Glutamatergic neuron (in vitro differentiated cells): Measurements from ENCODE around the gene FAT1. TPM values are rescaled to one million over a fixed set of nuclear protein-coding genes. Genes with fewer than 3 reads are reported as not detected.

Experiments used
- DNase-seq: peaks from one replicate; pipeline ENCODE4 v3.0.0; 2022
- H3K27ac Mint-ChIP-seq: one replicate; pipeline ENCODE4 v1.8.0; 2020; ENCODE audit warnings: mild to moderate bottlenecking, mixed read lengths, inconsistent platforms; ENCODE audit not compliant: unreplicated experiment
- H3K27me3 Mint-ChIP-seq: one replicate; pipeline ENCODE4 v1.8.0; 2020; ENCODE audit warnings: mild to moderate bottlenecking, moderate library complexity, mixed read lengths, inconsistent platforms; ENCODE audit not compliant: unreplicated experiment
- H3K36me3 Mint-ChIP-seq: one replicate; pipeline ENCODE4 v1.8.0; 2020; ENCODE audit warnings: mild to moderate bottlenecking, mixed read lengths, inconsistent platforms; ENCODE audit not compliant: unreplicated experiment
- H3K4me1 Mint-ChIP-seq: one replicate; pipeline ENCODE4 v1.8.0; 2020; ENCODE audit warnings: mild to moderate bottlenecking, low read depth, mixed read lengths, inconsistent platforms; ENCODE audit not compliant: unreplicated experiment
- H3K4me3 Mint-ChIP-seq: one replicate; pipeline ENCODE4 v1.8.0; 2020; ENCODE audit warnings: mild to moderate bottlenecking, mixed read lengths, inconsistent platforms; ENCODE audit not compliant: unreplicated experiment
- H3K9me3 Mint-ChIP-seq: one replicate; pipeline ENCODE4 v1.8.0; 2020; ENCODE audit warnings: mild to moderate bottlenecking, moderate library complexity, mixed read lengths, inconsistent platforms; ENCODE audit not compliant: unreplicated experiment
- total RNA-seq: library from RNA; stranded (reverse); fragmentation: NEBNext Ultra II Directional; extraction: Animal tissue kit (Norgen Biotek cat#: 25700); gene quantifications from one replicate; pipeline ENCODE4 v1.2.1, GENCODE V29; 2021; ENCODE audit not compliant: unreplicated experiment
- TF ChIP-seq, protein P1 (sequence below): fragments of 200-600 bp; sonication (generic); IDR thresholded peaks from one replicate; pipeline ENCODE4 v1.5.0; 2021; ENCODE audit not compliant: partially characterized antibody, unreplicated experiment

Gene FAT1
- total RNA-seq, 1 donor from 2014 or later, result 34.3 TPM

DNA sequence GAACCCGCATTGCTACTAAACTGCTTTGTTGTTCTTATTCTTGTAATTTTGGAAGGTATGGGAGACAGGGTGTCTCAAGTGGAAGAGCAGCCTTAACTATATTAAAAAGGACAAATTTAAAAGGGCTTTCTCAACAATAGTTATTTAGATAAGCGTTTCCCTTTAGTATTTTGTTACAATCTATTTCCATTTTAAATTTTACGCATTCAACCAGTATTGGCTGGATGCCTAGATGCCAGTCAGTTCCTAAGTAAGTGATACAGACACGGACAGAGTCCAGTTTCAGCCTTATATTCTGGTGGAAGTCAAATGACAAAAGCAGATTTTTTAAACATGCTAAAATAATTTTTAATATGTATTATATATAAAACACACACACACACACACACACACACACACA lies 28.3 kb downstream of the FAT1 start:
- TF ChIP-seq, protein P1, sequence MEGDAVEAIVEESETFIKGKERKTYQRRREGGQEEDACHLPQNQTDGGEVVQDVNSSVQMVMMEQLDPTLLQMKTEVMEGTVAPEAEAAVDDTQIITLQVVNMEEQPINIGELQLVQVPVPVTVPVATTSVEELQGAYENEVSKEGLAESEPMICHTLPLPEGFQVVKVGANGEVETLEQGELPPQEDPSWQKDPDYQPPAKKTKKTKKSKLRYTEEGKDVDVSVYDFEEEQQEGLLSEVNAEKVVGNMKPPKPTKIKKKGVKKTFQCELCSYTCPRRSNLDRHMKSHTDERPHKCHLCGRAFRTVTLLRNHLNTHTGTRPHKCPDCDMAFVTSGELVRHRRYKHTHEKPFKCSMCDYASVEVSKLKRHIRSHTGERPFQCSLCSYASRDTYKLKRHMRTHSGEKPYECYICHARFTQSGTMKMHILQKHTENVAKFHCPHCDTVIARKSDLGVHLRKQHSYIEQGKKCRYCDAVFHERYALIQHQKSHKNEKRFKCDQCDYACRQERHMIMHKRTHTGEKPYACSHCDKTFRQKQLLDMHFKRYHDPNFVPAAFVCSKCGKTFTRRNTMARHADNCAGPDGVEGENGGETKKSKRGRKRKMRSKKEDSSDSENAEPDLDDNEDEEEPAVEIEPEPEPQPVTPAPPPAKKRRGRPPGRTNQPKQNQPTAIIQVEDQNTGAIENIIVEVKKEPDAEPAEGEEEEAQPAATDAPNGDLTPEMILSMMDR, result no peak
- Mint-ChIP-seq H3K27ac (no peak overlapping the region), H3K36me3 (no peaks in the 10 kb centered on the region), H3K27me3 (no peaks in the 10 kb centered on the region), H3K4me1 (no peaks in the 10 kb centered on the region), H3K4me3 (no peak overlapping the region), H3K9me3 (no peaks in the 10 kb centered on the region)
- DNase-seq, result no peak

DNA sequence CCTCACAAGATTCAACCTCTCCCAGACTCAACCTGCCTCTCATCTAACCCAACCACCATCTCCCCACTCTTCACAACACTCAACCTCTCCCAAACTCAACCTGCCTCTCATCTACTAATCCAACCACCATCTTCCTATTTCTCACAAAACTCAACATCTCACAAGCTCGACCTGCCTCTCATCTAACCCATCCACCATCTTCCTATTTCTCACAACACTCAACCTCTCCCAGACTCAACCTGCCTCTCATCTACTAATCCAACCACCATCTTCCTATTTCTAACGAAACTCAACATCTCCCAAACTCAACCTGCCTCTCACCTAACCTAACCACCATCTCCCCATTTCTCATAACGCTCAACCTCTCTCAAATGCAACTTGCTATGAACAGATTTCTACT lies 29.8 kb downstream of the FAT1 start:
- Mint-ChIP-seq H3K4me3 (no peak overlapping the region), H3K9me3 (no peaks in the 10 kb centered on the region), H3K36me3 (no peaks in the 10 kb centered on the region), H3K27ac (no peak overlapping the region), H3K27me3 (peaks cover 2% of the 10 kb centered on the region), H3K4me1 (no peaks in the 10 kb centered on the region)
- DNase-seq, result no peak
- TF ChIP-seq, protein P1, result no peak

DNA sequence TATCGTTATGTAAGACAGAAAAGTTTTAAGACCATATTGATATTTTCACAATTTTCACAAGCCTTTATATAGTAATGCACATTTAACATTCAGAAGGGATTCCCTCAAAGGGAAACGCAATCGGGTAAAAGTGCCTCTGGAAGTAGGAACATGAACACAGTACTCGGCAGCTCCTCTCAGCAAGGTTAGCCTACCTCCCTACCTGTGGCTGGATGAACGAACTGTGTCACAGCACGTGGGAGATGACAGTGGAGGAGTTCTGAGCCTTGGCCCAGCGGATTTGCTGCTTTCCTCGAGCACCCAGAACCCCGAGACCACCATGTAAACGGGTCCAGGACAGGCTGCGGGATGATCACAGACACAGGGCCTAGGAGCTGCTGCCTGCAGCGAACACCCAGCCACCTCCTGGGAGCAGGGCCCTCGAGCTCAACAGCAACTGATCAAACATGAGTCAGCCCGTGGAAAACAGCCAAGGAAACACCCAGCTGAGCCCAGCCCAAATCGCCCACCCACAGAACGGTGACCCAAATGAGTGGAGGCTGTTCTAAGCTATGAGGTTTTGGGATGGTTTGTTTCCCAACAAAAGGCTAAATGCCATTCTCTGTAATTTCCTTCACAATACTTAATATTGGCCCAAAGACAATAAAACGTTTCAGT lies 30.4 kb downstream of the FAT1 start:
- Mint-ChIP-seq H3K27ac (no peak overlapping the region), H3K27me3 (peaks cover 2% of the 10 kb centered on the region), H3K4me1 (no peaks in the 10 kb centered on the region), H3K36me3 (no peaks in the 10 kb centered on the region), H3K9me3 (no peaks in the 10 kb centered on the region), H3K4me3 (no peak overlapping the region)
- no peak for DNase-seq
- TF ChIP-seq, protein P1, result no peak

DNA sequence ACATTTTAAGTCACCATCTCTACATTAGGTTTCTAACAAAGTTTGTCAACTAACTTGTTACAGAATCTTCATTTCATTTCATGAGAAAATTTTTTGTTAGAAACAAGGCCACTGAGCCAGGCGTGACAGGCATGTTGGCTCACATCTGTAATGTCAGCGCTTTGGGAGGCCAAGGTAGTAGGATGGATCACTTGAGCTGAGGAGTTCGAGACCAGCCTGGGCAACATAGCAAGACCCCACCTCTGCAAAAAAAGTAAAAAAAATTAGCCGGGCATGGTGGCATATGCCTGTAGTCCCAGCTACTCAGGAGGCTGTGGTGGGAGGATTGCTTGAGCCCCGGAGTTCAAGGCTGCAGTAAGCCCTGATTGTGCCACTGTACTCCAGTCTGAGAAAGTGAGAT lies 32.3 kb downstream of the FAT1 start:
- H3K9me3 Mint-ChIP-seq, result no peaks in the 10 kb centered on the region
- no peak overlapping the region for H3K4me3 Mint-ChIP-seq
- H3K27me3 Mint-ChIP-seq, result peaks cover 2% of the 10 kb centered on the region
- H3K4me1 Mint-ChIP-seq, result no peaks in the 10 kb centered on the region
- no peak overlapping the region for H3K27ac Mint-ChIP-seq
- TF ChIP-seq, protein P1, result no peak
- DNase-seq, result no peak
- no peaks in the 10 kb centered on the region for H3K36me3 Mint-ChIP-seq

DNA sequence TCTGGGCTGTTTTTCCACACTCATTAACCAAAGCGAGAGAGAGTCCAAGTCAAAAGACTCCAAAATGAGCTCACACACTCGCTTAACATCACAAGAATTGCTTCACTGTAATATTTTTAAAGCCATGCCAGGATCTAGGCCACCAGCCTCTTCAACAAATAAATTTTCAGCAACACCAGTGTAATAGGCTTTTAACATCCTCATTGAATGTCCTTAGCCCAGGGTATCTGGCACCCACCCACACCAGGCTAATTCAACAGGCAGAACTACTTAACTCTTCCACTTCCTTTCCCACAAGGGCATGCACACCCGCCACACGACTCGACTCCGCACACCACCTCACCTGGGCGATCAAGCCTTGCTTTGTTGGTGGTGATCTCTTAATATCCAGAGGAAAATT lies 34.2 kb downstream of the FAT1 start:
- no peaks in the 10 kb centered on the region for H3K4me1 Mint-ChIP-seq
- no peak for DNase-seq
- H3K36me3 Mint-ChIP-seq, result no peaks in the 10 kb centered on the region
- no peak overlapping the region for H3K4me3 Mint-ChIP-seq
- TF ChIP-seq, protein P1, result no peak
- H3K9me3 Mint-ChIP-seq, result no peaks in the 10 kb centered on the region
- H3K27ac Mint-ChIP-seq, result no peak overlapping the region
- H3K27me3 Mint-ChIP-seq, result peaks cover 2% of the 10 kb centered on the region
